IPS-NIHi7 (cell line): ENCODE measurements around the gene EIF3F.
A peak's percentile ranks its signal among the peaks of the same experiment; 100 is the strongest.

Experiments used
- DNase-seq: peaks from one replicate; pipeline ENCODE4 v3.0.0; 2012; ENCODE audit warnings: mixed read lengths; ENCODE audit errors: extremely low spot score

EIF3F gene

GRCh38 chr11:8021920-8022319 lies 34.8 kb downstream of the EIF3F start:
- DNase-seq, result no peak

GRCh38 chr11:8022876-8023275 lies 35.7 kb downstream of the EIF3F start:
- DNase-seq, result no peak

GRCh38 chr11:8023831-8024555 lies 36.9 kb downstream of the EIF3F start:
- no peak for DNase-seq

- DNase-seq, result no peak
These were observed 38.0 kb downstream of the EIF3F start for GRCh38 chr11:8025123-8025522.

DNA sequence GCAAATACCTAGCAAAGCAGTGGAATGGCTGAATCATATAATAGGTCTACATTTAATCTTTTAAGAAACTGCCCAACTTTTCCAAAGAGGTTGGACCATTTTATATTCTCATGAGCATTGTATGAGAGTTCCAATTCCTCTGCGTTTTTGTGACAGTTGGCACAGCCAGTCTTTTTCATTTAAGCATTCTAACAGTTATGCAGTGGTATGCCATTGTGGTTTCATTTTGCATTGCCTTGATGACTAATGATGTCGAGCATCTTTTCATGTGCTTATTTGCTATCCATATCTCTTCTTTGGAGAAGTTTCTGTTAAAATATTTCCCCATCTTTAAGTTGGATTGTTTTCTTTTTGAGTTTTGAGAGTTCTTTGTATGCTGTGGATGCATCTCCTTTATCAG lies 38.7 kb downstream of the EIF3F start:
- no peak for DNase-seq

- no peak for DNase-seq
These were observed 39.8 kb downstream of the EIF3F start for GRCh38 chr11:8026982-8027381.

DNA sequence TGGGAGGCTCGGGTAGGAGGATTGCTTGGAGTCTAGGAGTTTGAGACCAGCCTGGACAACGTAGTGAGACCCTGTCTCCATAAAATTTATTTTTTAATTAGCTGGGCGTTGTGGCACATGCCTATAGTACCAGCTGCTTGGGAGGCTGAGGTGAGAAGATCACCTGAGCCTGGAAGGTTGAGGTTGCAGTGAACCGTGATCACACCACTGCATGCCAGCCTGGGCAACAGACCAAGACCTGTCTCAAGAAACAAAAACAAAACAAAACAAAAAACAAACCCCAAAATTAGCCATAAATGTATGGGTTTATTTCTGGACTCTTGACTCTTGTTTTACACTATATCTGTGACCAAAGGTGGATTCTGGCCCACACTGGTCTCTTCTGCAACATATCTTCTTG lies 41.6 kb downstream of the EIF3F start:
- DNase-seq, result no peak

DNA sequence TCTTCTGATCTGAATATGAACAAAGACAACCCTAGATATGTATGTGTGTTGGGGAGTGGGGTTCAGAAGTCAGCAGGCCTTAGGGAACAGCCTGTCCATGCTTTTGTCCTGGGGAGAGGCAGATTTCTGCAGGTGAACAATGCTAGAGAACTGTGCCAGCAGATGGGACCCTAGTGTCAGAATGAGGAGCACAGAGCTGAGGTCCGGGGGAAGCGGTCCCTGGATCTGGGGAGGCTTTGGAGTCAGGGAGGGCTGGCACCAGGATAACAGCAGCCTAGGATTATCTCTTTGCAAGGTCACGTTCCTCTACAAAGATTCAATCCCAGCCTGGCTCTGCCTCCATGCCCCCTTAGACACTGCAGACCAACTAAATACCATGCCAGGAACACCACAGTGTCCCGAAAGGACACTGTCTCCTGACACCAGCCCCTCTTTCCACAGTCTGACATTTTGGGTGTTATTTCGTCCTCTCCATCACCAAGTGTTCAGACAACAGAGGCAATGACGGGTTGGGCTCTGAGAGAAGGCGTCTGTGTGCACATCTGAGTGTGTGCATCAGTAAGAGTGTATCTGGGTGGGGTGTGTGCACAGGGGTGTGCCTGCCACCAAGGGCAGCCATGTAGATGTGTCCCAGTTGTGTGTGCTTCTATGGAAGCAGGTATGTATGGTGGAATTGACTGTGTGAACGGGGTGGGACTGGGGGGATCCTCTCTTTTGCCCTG lies 43.5 kb downstream of the EIF3F start:
- DNase-seq, result no peak

DNA sequence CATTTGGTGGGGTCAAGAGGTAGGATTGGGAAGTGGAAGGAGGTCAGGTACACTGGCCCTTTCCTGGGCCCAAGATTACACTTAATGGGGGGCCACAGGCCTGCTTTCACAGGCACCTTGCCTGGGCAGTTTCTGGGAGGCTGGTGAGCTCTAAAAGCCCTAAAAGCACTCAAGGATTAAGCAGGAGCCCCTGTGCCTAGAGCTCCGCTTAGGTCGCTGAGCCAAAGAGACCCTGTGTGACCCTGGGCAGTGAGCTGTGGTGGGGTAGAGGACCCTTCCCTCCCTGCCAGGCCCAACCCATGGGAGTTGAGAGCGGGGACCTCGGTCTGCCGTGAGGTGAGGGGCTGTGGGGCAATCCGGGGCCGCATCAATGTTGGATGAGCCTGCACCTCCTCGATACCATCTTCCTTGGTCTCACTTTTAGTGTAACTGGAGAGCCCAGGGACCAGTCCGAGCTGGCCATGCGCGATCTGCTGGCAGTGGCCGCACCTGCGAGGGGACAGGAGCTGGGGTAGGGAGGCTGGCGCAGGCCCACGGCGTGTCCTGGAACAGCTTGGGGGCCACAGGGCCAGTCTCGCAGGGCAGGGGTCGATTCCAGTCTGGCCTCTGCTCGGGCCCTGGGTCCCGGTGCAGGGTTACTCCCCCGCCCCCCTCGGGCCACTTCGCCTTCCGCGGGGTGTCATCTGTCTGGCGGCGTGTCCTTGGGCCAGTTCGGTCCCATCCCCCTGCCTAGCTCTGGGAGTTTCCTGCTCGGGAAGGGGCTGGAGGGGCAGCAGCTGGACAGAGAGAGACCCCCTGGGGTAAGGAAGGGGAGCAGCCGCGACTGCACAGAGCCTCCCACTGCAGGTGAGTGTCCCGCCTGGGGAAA lies 44.3 kb downstream of the EIF3F start:
- DNase-seq, result no peak

GRCh38 chr11:8032122-8032521 lies 45.0 kb downstream of the EIF3F start:
- DNase-seq, result no peak

GRCh38 chr11:8032576-8033304 lies 45.6 kb downstream of the EIF3F start:
- no peak for DNase-seq

- DNase-seq, result peak; percentile 89
These were observed 46.4 kb downstream of the EIF3F start for GRCh38 chr11:8033305-8034105.

DNA sequence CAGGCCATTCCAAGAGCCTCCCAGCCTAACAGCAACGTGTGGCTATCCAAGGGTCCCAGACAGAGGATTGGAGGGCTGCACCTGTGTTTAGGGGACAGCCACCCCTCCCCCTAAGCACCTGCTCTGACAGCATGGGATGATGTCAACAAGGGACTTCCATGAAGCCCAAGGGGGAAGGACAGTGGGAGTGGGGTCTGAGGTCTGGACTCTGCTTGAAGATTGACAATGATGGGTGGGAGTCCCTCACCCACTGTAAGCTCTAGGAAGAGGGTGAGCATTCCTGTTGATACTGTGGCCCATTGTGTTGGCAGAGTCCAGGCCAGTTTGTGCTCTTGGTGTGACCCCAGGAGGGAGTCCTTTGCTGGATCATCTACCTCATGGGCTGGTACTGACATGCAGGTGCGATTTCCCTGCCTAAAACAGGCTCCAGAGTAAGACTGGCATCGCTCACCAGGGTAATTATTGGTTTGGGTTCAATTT lies 47.0 kb downstream of the EIF3F start:
- DNase-seq, result no peak

- no peak for DNase-seq
These were observed 47.6 kb downstream of the EIF3F start for GRCh38 chr11:8034604-8035190.

DNA sequence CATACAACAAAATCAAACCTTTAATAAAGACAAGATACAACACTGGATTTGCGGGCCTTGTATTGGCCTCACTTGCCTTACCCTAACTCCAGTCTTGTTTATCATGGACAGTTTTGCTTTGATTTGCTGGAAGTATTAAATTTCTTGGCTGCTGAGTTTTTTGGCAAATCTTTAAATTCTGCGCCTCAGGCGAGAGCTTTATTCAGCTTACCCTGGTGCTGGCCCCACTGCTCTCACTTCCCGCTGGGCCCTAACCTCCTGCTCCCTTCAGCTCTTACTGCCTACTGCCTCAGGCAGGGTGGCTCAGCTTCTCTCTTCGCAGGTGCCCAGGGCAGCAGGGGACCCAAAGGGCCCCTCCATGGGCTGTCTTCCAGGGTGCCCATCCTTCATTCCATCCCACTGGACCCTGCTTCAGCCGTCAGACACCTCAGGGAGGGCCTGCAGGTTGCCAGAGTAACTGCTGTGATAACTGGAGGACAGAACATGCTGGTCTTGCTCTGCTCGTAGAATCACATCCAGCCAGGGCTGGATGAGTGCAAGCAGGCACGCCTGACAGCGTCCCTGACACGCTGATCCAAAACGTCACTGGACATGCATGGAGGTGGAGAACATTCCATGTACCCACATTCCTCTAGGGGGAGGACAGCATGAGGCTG lies 48.2 kb downstream of the EIF3F start:
- no peak for DNase-seq

DNA sequence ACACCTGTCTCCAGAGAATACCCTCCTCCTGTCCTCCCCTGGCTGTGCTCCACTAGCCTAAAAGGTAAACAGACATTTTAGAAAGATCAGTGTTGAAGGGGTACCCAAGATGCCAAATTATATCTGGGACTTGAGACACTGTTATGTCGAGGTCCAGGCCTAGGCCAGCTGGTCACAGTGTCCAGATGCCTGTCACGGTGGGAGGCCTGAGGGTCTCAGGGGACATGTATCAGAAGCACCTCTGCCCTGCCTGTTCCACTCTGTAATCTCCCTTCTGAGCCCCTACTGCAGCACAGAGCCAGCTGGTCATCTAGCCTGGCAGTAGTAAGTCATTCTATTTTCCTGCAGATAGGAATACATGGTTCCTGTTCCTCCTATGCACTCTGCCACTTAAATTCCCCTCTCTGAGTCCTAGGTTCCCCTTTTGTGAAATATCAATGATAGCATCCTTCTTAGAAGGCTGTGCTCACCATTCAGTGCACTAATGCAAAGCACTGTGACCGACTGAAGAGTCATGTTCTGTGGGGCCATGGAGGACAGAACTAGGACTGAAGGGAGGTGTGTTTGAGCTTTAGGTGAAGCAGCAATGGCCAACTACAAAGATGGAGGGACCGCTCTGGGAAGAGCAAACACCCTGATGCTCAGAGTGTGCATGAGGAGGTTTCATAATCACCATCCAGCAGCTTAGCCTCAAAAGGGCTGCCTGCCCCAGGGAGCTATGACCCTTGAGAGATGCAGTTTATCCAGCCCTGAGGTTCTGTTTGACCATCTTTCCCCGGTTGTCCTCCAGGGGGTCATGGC lies 49.1 kb downstream of the EIF3F start:
- no peak for DNase-seq

GRCh38 chr11:8036986-8037385 lies 49.8 kb downstream of the EIF3F start:
- no peak for DNase-seq

GRCh38 chr11:8038393-8038792 lies 51.3 kb downstream of the EIF3F start:
- no peak for DNase-seq
